Testis (tissue), 2 donors: ENCODE data around the gene LYPLA2.

Experiments used
- POLR2A ChIP-seq: fragments of 450-650 bp; IDR thresholded peaks from one replicate; pipeline ENCODE4 v1.6.1; 2017; ENCODE audit warnings: antibody characterized with exemption, mild to moderate bottlenecking, moderate library complexity
- TF ChIP-seq, protein P1 (sequence below), 3 experiments: fragments of 450-650 bp in 2 of 3; fragments of 200-600 bp in 1 of 3; sonication (generic) in 1 of 3; IDR thresholded peaks; one replicate each; pipeline ENCODE4 v1.5.1; 2016 to 2019; ENCODE audit warnings: antibody characterized with exemption in 3 of 3, mild to moderate bottlenecking in 2 of 3, moderate library complexity in 1 of 3

DNA sequence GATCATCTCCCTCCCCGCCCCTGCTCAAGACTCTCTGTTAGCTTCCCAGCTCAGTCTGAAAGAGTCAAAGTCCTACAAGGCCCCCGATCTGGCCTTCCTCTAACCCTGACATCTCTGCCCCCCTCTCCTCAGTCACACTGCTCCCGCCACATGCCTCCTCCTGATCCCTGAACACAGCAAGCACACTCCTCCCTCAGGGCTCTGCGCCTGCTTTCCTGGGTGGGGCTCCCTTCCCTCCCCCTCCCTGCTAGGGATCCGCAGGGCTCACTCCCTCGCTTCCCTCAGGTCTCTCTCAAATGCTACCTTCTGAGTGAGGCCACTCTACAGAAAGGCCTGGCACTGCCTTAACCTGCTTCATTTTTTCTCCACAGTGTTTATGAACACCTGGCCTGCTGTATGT lies 15.3 kb downstream of the LYPLA2 start:
- TF ChIP-seq, protein P1, sequence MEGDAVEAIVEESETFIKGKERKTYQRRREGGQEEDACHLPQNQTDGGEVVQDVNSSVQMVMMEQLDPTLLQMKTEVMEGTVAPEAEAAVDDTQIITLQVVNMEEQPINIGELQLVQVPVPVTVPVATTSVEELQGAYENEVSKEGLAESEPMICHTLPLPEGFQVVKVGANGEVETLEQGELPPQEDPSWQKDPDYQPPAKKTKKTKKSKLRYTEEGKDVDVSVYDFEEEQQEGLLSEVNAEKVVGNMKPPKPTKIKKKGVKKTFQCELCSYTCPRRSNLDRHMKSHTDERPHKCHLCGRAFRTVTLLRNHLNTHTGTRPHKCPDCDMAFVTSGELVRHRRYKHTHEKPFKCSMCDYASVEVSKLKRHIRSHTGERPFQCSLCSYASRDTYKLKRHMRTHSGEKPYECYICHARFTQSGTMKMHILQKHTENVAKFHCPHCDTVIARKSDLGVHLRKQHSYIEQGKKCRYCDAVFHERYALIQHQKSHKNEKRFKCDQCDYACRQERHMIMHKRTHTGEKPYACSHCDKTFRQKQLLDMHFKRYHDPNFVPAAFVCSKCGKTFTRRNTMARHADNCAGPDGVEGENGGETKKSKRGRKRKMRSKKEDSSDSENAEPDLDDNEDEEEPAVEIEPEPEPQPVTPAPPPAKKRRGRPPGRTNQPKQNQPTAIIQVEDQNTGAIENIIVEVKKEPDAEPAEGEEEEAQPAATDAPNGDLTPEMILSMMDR (IDR thresholded peaks at IDR 0.05) = no peak
- no peak for TF ChIP-seq POLR2A
